K562 (cell line): Measurements from ENCODE around the gene IPO13. TPM values are rescaled to one million over a fixed set of nuclear protein-coding genes. Genes with fewer than 3 reads are reported as not detected.
A peak's percentile ranks its signal among the peaks of the same experiment; 100 is the strongest.

Experiments used
- ATF2 ChIP-seq: sonication (generic); formaldehyde crosslinking; IDR thresholded peaks from 2 replicates; pipeline ENCODE4 v1.8.1; 2022; ENCODE audit warnings: missing genetic modification reagents
- CREB3 ChIP-seq: fragments of 450-650 bp; conservative IDR thresholded peaks from 2 replicates; pipeline ENCODE4 v1.6.1; 2016; ENCODE audit warnings: missing genetic modification characterization, low read depth, mild to moderate bottlenecking, missing compliant biosample characterization, moderate library complexity
- CREBBP ChIP-seq: IDR thresholded peaks from one replicate; pipeline ENCODE4 v1.6.1; 2012; ENCODE audit warnings: low read depth, mild to moderate bottlenecking, control low read depth, inconsistent platforms, low read length
- E2F3 ChIP-seq: fragments of 250-450 bp; sonication (Bioruptor Pico); IDR thresholded peaks from 2 replicates; pipeline ENCODE4 v1.4.0; 2020; ENCODE audit warnings: mild to moderate bottlenecking
- HNRNPL ChIP-seq: fragments of 200-400 bp; formaldehyde crosslinking; IDR thresholded peaks from 2 replicates; pipeline ENCODE4 v1.6.1; 2017; ENCODE audit warnings: low read depth, mild to moderate bottlenecking, low read length
- HOMEZ ChIP-seq: fragments of 250-450 bp; sonication (Bioruptor Pico); IDR thresholded peaks from 2 replicates; pipeline ENCODE4 v1.4.0; 2020; ENCODE audit warnings: mild to moderate bottlenecking, moderate library complexity
- NELFE ChIP-seq: IDR thresholded peaks from 2 replicates; pipeline ENCODE4 v1.6.1; 2011; ENCODE audit warnings: mild to moderate bottlenecking; ENCODE audit not compliant: insufficient read depth, insufficient read length
- NR2C2 ChIP-seq, 2 experiments: fragments of 200-800 bp in 1 of 2; sonication (Bioruptor generic) in 1 of 2; sonication (generic) in 1 of 2; formaldehyde crosslinking in 1 of 2; IDR thresholded peaks; 2 replicates each; pipeline versions ENCODE4 v1.6.1 to v1.8.0; 2016 to 2022; ENCODE audit warnings: mild to moderate bottlenecking in 1 of 2, missing compliant biosample characterization in 1 of 2, missing genetic modification characterization in 1 of 2, missing genetic modification reagents in 1 of 2
- POLR3A ChIP-seq: IDR thresholded peaks from 2 replicates; pipeline ENCODE4 v1.6.1; 2011; ENCODE audit warnings: borderline replicate concordance, mild to moderate bottlenecking, moderate library complexity; ENCODE audit not compliant: insufficient read length, insufficient read depth; ENCODE audit errors: extremely low read depth
- RERE ChIP-seq: sonication (generic); formaldehyde crosslinking; IDR thresholded peaks from 2 replicates; pipeline ENCODE4 v1.8.0; 2023; ENCODE audit warnings: missing genetic modification reagents, mild to moderate bottlenecking, borderline replicate concordance
- SP1 ChIP-seq: sonication (generic); formaldehyde crosslinking; IDR thresholded peaks from 2 replicates; pipeline ENCODE4 v1.8.1; 2022; ENCODE audit warnings: mild to moderate bottlenecking, missing genetic modification reagents
- STAT5A ChIP-seq: IDR thresholded peaks from 2 replicates; pipeline ENCODE4 v1.6.1; 2012; ENCODE audit warnings: low read length, inconsistent platforms, borderline replicate concordance
- ZC3H11A ChIP-seq: IDR thresholded peaks from 2 replicates; pipeline ENCODE4 v1.6.1; 2012; ENCODE audit warnings: low read depth, low read length, improper control_type of control experiment
- ZFP36 ChIP-seq: fragments of 150-350 bp; IDR thresholded peaks from 2 replicates; pipeline ENCODE4 v1.6.1; 2018; ENCODE audit warnings: low read length, low read depth; ENCODE audit not compliant: partially characterized antibody
- ZNF224 ChIP-seq: sonication (generic); formaldehyde crosslinking; IDR thresholded peaks from 2 replicates; pipeline ENCODE4 v1.8.0; 2022; ENCODE audit warnings: mild to moderate bottlenecking, missing genetic modification reagents
- ZNF699 ChIP-seq: fragments of 250-450 bp; sonication (Bioruptor Pico); IDR thresholded peaks from 2 replicates; pipeline ENCODE4 v1.8.0; 2021; ENCODE audit warnings: mild to moderate bottlenecking, moderate library complexity; ENCODE audit not compliant: insufficient replicate concordance
- polyA plus RNA-seq, 8 experiments: library from polyadenylated mRNA; depleted of rRNA in 4 of 8; stranded (reverse) in 5 of 8; unstranded in 3 of 8; fragments of >200 nt; fragmentation: Nextera tagmentation in 2 of 8; fragmentation: Illumina TruSeq in 1 of 8; extraction: Ambion mirVana in 2 of 8; extraction: Trizol in 1 of 8; gene quantifications; 2 replicates each; pipeline versions ENCODE4 v1.2.1 to v1.2.3, GENCODE V29; 2011 to 2014; ENCODE audit warnings: inconsistent platforms in 1 of 8, missing spikeins in 1 of 8
- total RNA-seq, 7 experiments: library from RNA; depleted of rRNA in 6 of 7; stranded (reverse); fragments of >200 nt in 6 of 7; fragmentation: Illumina TruSeq in 2 of 7; extraction: Trizol in 2 of 7; gene quantifications; 2 replicates each; pipeline versions ENCODE4 v1.2.1 to v1.2.3, GENCODE V29; 2011 to 2021; ENCODE audit warnings: low replicate concordance in 1 of 7

Gene IPO13
- total and polyA plus RNA-seq, 9 of the 15 experiments (the other 6 are each of a cell fraction or from before 2014, with no cell fraction given), result 7.0 to 30.8 (median 16.2) TPM

- TF ChIP-seq HOMEZ (CRISPR knock-in tag) (no peak), ZFP36 (peak; percentile 12), ZNF699 (CRISPR knock-in tag) (no peak), ZC3H11A (no peak), SP1 (CRISPR knock-in tag) (no peak), HNRNPL (no peak), CREBBP (no peak), NR2C2 (CRISPR knock-in tag; IDR thresholded peaks at IDR 0.05) (no peak), NR2C2 (tag; IDR thresholded peaks at IDR 0.05) (no peak), E2F3 (CRISPR knock-in tag) (no peak), POLR3A (no peak), ZNF224 (no peak), CREB3 (no peak), NELFE (no peak), STAT5A (no peak), ATF2 (CRISPR knock-in tag) (no peak), RERE (CRISPR knock-in tag) (no peak)
Measured at GRCh38 chr1:43990271-43991199, 43.8 kb downstream of the IPO13 start (continued).
